ENCODE data around the gene INS. TPM values are rescaled to one million over a fixed set of nuclear protein-coding genes. Genes with fewer than 3 reads are reported as not detected.

Gene INS
- total and polyA plus RNA-seq, 2 of the 8 experiments (the other 6 are each of a cell fraction or from before 2014, with no cell fraction given), result not detected

GRCh38 chr11:2158296-2158737 is 2.7 kb downstream of the INS start:
- H3K23me2 ChIP-seq (ENCODE audit: low read depth, low read length), result no peaks in the 10 kb centered on the region
- no peak overlapping the region for H3K18ac ChIP-seq (ENCODE audit: extremely low read depth, low read length)
- no peak overlapping the region for H2AK5ac ChIP-seq (ENCODE audit: low read depth, low read length)
- no peak overlapping the region for H3K14ac ChIP-seq (ENCODE audit: insufficient read length)
- WGBS, 2 experiments (ENCODE audit: extremely low coverage in 1 of 2, insufficient coverage in 1 of 2, insufficient read length in 1 of 2, insufficient replicate concordance in 2 of 2, low coverage in 1 of 2, low lambda C conversion rate in 2 of 2, missing lambda C conversion rate in 1 of 2), result 97% methylated on average over 6 of the region's 13 CpGs; no CpG with 5 or more reads in 1 of the 2 experiments
- no peaks in the 10 kb centered on the region for H3K9me3 ChIP-seq (ENCODE audit: insufficient read depth in 2 of 2, low read depth in 1 of 2, low read length in 1 of 2)
- no peak overlapping the region for H2BK20ac ChIP-seq (ENCODE audit: low read length)
- FAIRE-seq, result no peak
- no peak overlapping the region for H3K9ac ChIP-seq (replicated peaks in 1 of 4; ENCODE audit: extremely low read depth in 1 of 4, low read depth in 3 of 4, low read length in 3 of 4)
- H3K4me1 ChIP-seq (replicated peaks in 1 of 4; ENCODE audit: control insufficient read depth in 3 of 4, insufficient read depth in 4 of 4, low read length in 3 of 4), result peaks cover 0 to 2% (median 0%) of the 10 kb centered on the region in 4 experiments; a peak in 1 of 7 replicates
- no peak overlapping the region for H4K91ac ChIP-seq (replicated peaks; ENCODE audit: insufficient read length, low read length)
- no peaks in the 10 kb centered on the region; a peak in 1 of 7 replicates for H3K27me3 ChIP-seq (replicated peaks in 1 of 4; ENCODE audit: control insufficient read depth in 3 of 4, extremely low read depth in 1 of 4, insufficient read depth in 3 of 4, low read length in 3 of 4)
- no peak overlapping the region for H4K5ac ChIP-seq (ENCODE audit: insufficient read length, low read depth, low read length)
- no peak overlapping the region for H2AFZ ChIP-seq (ENCODE audit: low read length)
- no peak overlapping the region for H3K4me3 ChIP-seq (ENCODE audit: extremely low read depth in 1 of 4, insufficient read depth in 2 of 4, low read depth in 3 of 4, low read length in 4 of 4)
- H2BK15ac ChIP-seq (ENCODE audit: low read length), result no peak overlapping the region
- DNase-seq (ENCODE audit: low read depth in 1 of 2, low spot score in 2 of 2), result no peak
- H3K36me3 ChIP-seq (ENCODE audit: control insufficient read depth in 2 of 4, insufficient read depth in 4 of 4, low read length in 3 of 4), result no peaks in the 10 kb centered on the region
- no peak overlapping the region for H3K4me2 ChIP-seq (ENCODE audit: insufficient read depth in 1 of 2, low read depth in 2 of 2, low read length in 2 of 2)
- no peak overlapping the region for H3K56ac ChIP-seq (replicated peaks; ENCODE audit: insufficient read length, low read depth, low read length)
- ChIA-PET POLR2A (ENCODE audit: partially characterized antibody) (interaction anchor here (1.5 kb wide), 1 partner anchor 193 kb away, joined by 3 read pairs; no protein-coding TSS in a partner anchor), CTCF (ENCODE audit: partially characterized antibody) (interaction anchor here (0.6 to 20.6 kb wide), 19 partner anchors 4 to 506 kb away, joined by 3 to 551 read pairs (median 32); partner anchors contain the start of genes INS, LSP1, MRPL23 and SYT8)
- H2BK120ac ChIP-seq (replicated peaks; ENCODE audit: low read depth, low read length), result no peak overlapping the region
- H4K20me1 ChIP-seq (replicated peaks in 1 of 2; ENCODE audit: control insufficient read depth in 1 of 2, insufficient read depth in 2 of 2, low read length in 2 of 2), result peaks cover 0 to 3% of the 10 kb centered on the region in 2 experiments
- H3K23ac ChIP-seq (ENCODE audit: insufficient read length), result no peak overlapping the region
- H3K79me1 ChIP-seq (ENCODE audit: low read depth, low read length), result no peaks in the 10 kb centered on the region
- H3K79me2 ChIP-seq (ENCODE audit: control insufficient read depth in 1 of 2, insufficient read depth in 2 of 2, low read length in 2 of 2), result no peaks in the 10 kb centered on the region
- H2BK5ac ChIP-seq (ENCODE audit: low read depth, low read length), result no peak overlapping the region
- H3K4ac ChIP-seq (replicated peaks; ENCODE audit: insufficient read length, low read depth, low read length), result no peak overlapping the region
- no peak overlapping the region for H3K27ac ChIP-seq (ENCODE audit: low read depth, low read length)
- no peak overlapping the region for H2BK12ac ChIP-seq (ENCODE audit: low read depth, low read length)
- peak overlapping the region; percentile 25; the same call in 1 of the 2 replicates for H4K8ac ChIP-seq (ENCODE audit: extremely low read depth, insufficient read depth, low read length)
- TF ChIP-seq NRF1 (IDR thresholded peaks at IDR 0.05; ENCODE audit: low read depth, low read length), result no peak
- no peak for TF ChIP-seq ASH2L (IDR thresholded peaks at IDR 0.05; ENCODE audit: low read length)
- TF ChIP-seq JUND (IDR thresholded peaks at IDR 0.05; ENCODE audit: low read length), result no peak
- no peak for TF ChIP-seq CTBP2 (IDR thresholded peaks at IDR 0.05; ENCODE audit: borderline replicate concordance, insufficient read depth, insufficient read length, low read length)
- no peak for TF ChIP-seq RNF2 (IDR thresholded peaks at IDR 0.05; ENCODE audit: borderline replicate concordance, low read depth, low read length, missing control alignments, poor library complexity, severe bottlenecking)
- TF ChIP-seq SIN3A (conservative IDR thresholded peaks at IDR 0.05 in 1 of 2, IDR thresholded peaks at IDR 0.05 in 1 of 2; ENCODE audit: low read depth in 1 of 2, low read length in 2 of 2), result no peak
- TF ChIP-seq, protein P1, sequence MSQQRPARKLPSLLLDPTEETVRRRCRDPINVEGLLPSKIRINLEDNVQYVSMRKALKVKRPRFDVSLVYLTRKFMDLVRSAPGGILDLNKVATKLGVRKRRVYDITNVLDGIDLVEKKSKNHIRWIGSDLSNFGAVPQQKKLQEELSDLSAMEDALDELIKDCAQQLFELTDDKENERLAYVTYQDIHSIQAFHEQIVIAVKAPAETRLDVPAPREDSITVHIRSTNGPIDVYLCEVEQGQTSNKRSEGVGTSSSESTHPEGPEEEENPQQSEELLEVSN (IDR thresholded peaks at IDR 0.05), result no peak
- no peak for TF ChIP-seq MAFK (IDR thresholded peaks at IDR 0.05; ENCODE audit: low read depth, low read length)
- TF ChIP-seq, protein P2, sequence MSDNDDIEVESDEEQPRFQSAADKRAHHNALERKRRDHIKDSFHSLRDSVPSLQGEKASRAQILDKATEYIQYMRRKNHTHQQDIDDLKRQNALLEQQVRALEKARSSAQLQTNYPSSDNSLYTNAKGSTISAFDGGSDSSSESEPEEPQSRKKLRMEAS (IDR thresholded peaks at IDR 0.05), result no peak
- TF ChIP-seq GABPA (IDR thresholded peaks at IDR 0.05; ENCODE audit: borderline replicate concordance, insufficient read depth, low read length), result no peak
- TF ChIP-seq GTF2F1 (IDR thresholded peaks at IDR 0.05; ENCODE audit: borderline replicate concordance, low read depth, low read length), result no peak
- TF ChIP-seq FOSL1 (IDR thresholded peaks at IDR 0.05; ENCODE audit: insufficient read depth, low read depth, low read length), result no peak

All from H1 (cell line).